Measurements from ENCODE around the gene KCNK2.

KCNK2 gene

GRCh38 chr1:215263636-215264035, 181.1 kb downstream of the KCNK2 start:
- DNase-seq = no peak

GRCh38 chr1:215264649-215265048, 182.1 kb downstream of the KCNK2 start:
- no peak for DNase-seq

- DNase-seq = no peak
These were observed 185.0 kb downstream of the KCNK2 start for GRCh38 chr1:215267495-215267894.

DNA sequence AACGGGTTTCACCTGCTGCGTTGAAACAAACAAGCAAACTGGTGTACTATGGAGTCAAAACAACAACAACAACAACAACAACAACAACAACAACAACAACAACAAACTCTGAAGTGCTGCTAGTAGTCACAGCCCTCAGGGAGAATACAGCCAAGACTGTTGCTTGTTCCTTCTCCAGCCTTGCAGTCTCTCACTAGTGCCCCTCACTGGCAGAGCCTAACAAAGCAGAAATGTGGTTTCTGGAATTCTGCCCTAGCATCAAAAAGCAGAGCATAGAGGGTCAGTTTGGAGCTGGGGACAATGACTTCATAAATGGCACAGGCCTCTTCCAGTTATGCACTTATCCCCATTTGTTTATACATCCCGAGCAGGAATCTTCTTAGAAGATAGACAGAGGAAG, 187.4 kb downstream of the KCNK2 start:
- no peak for DNase-seq

DNA sequence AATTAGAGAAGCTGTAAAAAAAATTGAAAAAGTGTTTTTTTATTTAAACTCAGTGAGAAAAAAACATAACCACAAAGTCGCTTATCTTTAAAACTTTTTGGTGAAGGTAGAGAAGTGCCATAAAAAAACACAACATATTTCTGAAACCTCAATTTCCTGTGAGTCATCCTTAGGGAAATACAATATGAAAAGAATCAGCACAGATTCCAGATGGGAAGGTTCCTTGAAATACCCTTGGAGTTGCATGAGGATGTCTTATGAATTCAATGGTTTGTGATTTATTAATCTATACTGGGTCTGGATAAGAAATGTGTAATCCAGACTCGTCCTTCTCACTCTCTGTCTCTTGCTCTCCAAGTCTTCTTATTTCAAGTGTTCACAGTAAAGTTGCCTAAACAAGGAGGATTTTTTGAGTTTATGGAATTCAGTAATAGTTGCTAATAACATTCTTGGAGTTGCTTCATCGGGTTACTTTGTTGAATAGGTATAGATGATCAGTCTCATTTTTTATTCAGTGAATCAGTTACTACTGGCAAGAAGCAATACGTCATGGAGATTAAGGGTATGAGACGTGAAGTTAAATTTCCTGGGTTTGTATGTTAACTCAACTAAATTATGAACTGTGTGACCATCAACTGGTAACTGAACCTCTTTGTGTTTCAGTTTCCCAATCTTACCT, 191.4 kb downstream of the KCNK2 start:
- no peak for DNase-seq

DNA sequence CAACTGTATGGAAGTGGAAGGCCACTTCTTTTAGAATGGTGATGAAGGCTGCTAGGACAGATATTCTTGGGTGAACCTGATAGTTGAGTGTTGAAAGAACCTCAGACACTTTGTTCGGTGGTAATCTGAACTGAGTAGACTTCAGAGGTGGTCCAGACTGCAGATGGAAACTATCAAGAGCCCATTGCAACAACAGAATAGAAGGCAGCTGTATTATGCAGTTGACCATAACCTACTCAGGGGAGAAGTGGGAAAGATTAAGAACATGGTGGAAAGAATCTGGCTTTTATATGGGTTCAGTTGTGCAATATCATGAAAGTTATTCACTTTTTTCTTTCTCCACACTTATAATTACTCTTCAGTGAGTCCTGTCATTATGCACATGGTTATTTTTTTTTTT, 194.0 kb downstream of the KCNK2 start:
- no peak for DNase-seq

DNA sequence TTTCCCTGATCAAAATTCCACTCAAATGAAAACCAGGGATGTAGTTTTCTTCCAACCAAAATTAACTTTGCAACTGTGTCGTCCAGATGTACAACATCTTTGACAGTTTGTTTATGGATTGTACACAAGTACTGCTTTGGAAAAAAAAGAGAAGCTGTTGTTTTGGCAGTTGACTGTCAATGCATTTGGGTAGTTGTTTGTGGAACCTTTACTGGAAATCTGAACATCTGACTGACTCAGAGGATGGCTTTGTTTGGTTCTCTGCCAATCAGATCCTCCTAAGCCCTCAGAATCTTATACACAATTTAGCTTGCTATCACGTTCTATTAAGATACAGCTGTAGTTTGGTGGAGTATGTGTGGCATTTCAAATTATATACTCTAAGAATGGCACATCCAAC, 195.0 kb downstream of the KCNK2 start:
- DNase-seq = no peak

DNA sequence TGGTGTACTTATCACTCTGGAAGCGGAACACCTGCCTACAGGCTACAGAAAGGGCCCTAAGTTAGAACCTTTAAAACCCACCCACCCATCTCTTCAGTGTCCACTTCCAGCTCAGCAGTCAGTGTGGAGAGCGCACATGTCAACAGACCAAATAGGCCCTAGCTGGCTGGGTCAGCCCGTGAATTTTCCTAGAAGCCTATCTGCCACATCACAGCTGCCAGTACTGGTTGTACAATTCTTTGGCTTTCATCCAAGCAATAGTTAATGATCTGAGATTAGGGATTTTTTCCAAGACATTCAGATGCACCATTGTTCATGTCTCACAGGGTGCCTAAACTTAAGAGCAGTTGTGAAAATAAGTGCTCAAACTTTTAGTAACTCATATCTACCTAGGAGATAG, 197.1 kb downstream of the KCNK2 start:
- no peak for DNase-seq

GRCh38 chr1:215282557-215282956, 200.0 kb downstream of the KCNK2 start:
- DNase-seq = no peak

DNA sequence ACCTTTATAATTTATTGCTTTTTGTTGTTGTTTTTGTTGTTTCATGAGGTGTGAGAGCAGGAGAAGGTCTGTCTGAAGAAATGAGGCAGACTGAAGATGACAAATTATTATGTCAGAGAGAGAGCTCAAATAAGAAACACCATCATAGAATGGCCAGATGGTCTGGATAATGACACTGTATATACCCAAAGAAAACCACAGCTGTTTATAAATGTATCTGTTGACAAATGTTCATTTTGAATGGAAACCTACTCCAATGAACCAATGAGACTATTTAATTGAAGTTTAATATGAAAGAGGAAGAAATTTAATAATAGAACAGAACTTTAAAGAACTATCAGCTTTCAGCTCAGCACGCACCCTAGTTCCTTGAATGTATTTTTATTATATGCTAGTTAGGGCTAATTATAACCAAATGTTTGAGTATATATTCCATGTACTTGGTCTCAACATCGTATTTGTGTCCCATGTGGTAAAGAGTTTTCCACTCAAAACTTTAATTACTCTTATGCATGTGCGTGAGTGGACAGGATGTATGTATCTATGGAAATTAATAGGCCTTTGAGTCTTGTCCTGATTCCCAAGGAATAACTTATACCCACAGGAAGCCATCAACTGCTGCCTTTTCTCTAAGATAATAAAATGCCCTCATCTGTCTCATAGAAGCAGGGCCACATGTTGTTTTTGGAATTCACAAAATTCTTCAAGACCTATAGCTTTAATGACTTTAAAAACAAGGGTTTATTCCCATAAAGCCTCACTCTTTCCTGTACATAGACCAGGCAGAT, 202.7 kb downstream of the KCNK2 start:
- DNase-seq = no peak
